PC-3 (cell line): ENCODE results near the gene CAMK4.

ENCODE experiments used
- CTCF ChIP-seq: fragments of 300-600 bp; sonication (generic); conservative IDR thresholded peaks from 2 replicates; pipeline ENCODE4 v1.5.1; 2017; ENCODE audit warnings: antibody characterized with exemption, low read depth, mild to moderate bottlenecking, low read length
- EZH2 ChIP-seq: fragments of 300-600 bp; sonication (generic); IDR thresholded peaks from one replicate; pipeline ENCODE4 v1.6.1; 2017; ENCODE audit warnings: antibody characterized with exemption, mild to moderate bottlenecking, low read length; ENCODE audit not compliant: unreplicated experiment
- EZH2phosphoT487 ChIP-seq: fragments of 300-600 bp; sonication (generic); IDR thresholded peaks from 2 replicates; pipeline ENCODE4 v1.6.1; 2018; ENCODE audit warnings: mild to moderate bottlenecking, antibody characterized with exemption, low read length, borderline replicate concordance

GRCh38 chr5:111480346-111480745 is 256.2 kb downstream of the CAMK4 start:
- no peak for TF ChIP-seq CTCF
- no peak for TF ChIP-seq EZH2
- no peak for TF ChIP-seq EZH2phosphoT487
